Hippocampal formation (tissue), 2 donors: Measurements from ENCODE around the gene RASL12.
A peak's percentile ranks its signal among the peaks of the same experiment; 100 is the strongest.
"Not testable (repeated sequence)": the region's sequence is repeated elsewhere in the genome, so short reads cannot be mapped to it uniquely, and the experiment has no call there.

ENCODE experiments used
- DNase-seq, 2 donors: peaks; one replicate each; lab custom pipeline; 2025; lab: John Stamatoyannopoulos, UW

RASL12 gene

GRCh38 chr15:65056106-65056505 lies 11.7 kb downstream of the RASL12 start:
- peak in 1 of 2 donors; percentile 33 for DNase-seq

- no peak for DNase-seq
Measured at GRCh38 chr15:65055201-65055870, 12.5 kb downstream of the RASL12 start.

- peak; percentile 71 to 79 for DNase-seq
Measured at GRCh38 chr15:65054333-65055200, 13.2 kb downstream of the RASL12 start.

GRCh38 chr15:65052956-65053355 lies 14.8 kb downstream of the RASL12 start:
- DNase-seq: no peak

- no peak for DNase-seq
Measured at GRCh38 chr15:65051266-65051665, 16.5 kb downstream of the RASL12 start.

GRCh38 chr15:65050270-65050669 lies 17.5 kb downstream of the RASL12 start:
- no peak for DNase-seq

- DNase-seq: peak; percentile 82 to 86
Measured at GRCh38 chr15:65049418-65049840, 18.4 kb downstream of the RASL12 start.

- DNase-seq: no peak
Measured at GRCh38 chr15:65048241-65048640, 19.6 kb downstream of the RASL12 start.

- no peak for DNase-seq
Measured at GRCh38 chr15:65044724-65045481, 22.9 kb downstream of the RASL12 start, which contains the start of gene SLC51B. Gene SLC51B, plus strand, starts transcription at chr15:65045387. Its CDS starts 4,618 bp downstream, at chr15:65050005.

- not testable (repeated sequence) for DNase-seq
Measured at GRCh38 chr15:65044218-65044617, 23.6 kb downstream of the RASL12 start.

- DNase-seq: no peak
Measured at GRCh38 chr15:65042776-65043327, 24.9 kb downstream of the RASL12 start.

- no peak for DNase-seq
Measured at GRCh38 chr15:65041787-65042186, 26.0 kb downstream of the RASL12 start.

- no peak for DNase-seq
Measured at GRCh38 chr15:65040461-65040860, 27.3 kb downstream of the RASL12 start.

GRCh38 chr15:65038836-65039235 lies 29.0 kb downstream of the RASL12 start:
- no peak for DNase-seq

- DNase-seq: no peak
Measured at GRCh38 chr15:65038428-65038827, 29.4 kb downstream of the RASL12 start.

GRCh38 chr15:65037309-65037708 lies 30.5 kb downstream of the RASL12 start:
- no peak for DNase-seq

GRCh38 chr15:65034719-65035118 lies 33.1 kb downstream of the RASL12 start:
- DNase-seq: no peak

GRCh38 chr15:65033659-65034269 lies 34.0 kb downstream of the RASL12 start:
- peak in 1 of 2 donors; percentile 43 for DNase-seq

- DNase-seq: peak in 1 of 2 donors; percentile 28
Measured at GRCh38 chr15:65032801-65033537, 34.8 kb downstream of the RASL12 start.

- no peak for DNase-seq
Measured at GRCh38 chr15:65029736-65030208, 38.0 kb downstream of the RASL12 start.
